Inflammatory macrophage treated with lipopolysaccharide for 1 hour (primary cell): Measurements from ENCODE around the gene RIPOR3.
A peak's percentile ranks its signal among the peaks of the same experiment; 100 is the strongest.
"Not testable (repeated sequence)": the region's sequence is repeated elsewhere in the genome, so short reads cannot be mapped to it uniquely, and the experiment has no call there.

Source experiments
- DNase-seq, 2 donors: peaks; one replicate each; pipeline ENCODE4 v3.0.0-alpha.2; 2020 to 2022

The RIPOR3 gene

DNA sequence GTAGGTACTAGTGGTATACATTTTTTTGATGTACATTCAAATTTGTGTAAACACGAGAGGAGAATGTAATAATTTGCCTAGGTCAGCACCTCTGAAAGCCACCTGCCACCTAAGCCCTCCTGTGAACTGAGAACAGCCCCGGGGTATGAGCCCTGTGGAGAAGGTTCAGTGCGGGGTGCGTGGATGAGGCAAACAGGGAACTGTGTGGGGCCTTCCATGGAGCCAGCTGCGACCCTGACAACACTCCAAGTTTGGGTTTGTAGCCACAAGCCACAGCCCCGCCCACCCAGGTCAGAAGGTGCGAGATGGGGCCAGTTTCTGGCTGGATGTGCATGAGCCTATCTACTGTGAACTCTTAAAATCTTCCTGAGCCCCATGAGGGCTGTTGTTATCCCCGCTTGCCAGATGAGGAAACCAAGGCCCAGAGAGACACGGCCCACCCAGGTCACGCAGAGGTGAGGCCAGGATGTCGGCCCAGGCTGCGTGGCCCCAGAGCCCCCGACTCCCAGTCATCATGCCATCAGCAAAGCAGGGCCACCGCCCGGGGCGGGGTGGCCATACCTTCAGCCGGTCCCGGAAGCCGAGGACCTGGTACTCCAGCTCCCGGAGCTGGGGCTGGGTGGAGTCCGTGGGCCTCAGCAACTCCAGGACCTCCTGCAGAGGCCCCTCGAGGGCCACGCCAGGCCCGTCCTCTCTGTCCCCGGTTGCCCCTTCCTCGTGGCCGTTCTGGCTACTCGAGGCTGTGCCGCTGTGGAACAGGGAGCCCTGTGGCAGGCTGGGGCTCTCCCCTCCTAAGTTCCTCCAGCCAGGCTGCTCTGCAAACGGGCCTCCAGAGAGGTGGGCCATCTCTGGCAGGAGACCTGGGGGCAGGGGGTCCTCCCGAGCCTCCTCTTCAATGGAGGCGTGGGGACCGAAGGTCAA lies 89.6 kb downstream of the RIPOR3 start:
- no peak for DNase-seq

DNA sequence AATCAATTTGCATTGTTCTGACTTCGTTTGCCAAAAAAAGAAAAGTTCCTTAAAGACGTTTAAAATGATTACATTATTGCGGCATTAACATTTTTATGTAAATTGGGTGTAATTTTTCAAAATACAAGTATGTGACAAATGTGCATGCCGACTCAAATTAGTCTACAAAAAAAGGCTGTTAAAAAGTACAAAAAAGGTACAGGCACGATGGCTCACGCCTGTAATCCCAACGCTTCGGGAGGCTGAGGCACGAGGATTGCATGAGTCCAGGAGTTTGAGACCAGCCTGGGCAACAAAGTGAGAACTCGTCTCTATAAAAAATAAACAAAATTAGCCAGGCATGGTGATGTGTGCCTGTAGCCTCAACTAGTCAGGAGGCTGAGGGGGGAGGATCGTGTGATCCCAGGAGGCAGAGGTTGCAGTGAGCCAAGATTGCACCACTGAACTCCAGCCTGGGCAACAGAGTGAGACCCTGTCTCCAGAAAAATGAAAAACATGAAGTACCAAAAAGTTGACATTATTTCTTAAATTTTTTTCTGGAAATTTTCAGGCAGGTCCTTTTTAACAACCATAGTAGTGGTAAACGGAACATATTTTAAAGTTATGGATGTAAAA lies 91.0 kb downstream of the RIPOR3 start:
- no peak for DNase-seq

DNA sequence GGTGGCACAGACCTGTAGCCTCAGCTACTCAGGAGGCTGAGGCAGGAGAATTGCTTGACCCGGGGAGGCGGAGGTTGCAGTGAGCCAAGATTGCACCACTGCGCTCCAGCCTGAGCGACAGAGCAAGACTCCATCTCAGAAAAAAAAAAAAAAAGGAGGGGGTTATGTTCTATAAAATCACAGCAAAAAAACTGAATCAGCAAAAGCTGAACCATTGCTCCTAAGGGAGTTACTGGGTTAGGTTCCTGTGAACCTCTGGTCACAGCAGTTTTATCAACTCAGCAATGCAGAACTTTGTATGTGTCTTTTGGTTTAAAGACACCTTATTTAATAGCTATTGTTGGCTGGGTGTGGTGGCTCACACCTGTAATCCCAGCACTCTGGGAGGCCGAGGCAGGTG lies 92.6 kb downstream of the RIPOR3 start:
- not testable (repeated sequence) for DNase-seq

DNA sequence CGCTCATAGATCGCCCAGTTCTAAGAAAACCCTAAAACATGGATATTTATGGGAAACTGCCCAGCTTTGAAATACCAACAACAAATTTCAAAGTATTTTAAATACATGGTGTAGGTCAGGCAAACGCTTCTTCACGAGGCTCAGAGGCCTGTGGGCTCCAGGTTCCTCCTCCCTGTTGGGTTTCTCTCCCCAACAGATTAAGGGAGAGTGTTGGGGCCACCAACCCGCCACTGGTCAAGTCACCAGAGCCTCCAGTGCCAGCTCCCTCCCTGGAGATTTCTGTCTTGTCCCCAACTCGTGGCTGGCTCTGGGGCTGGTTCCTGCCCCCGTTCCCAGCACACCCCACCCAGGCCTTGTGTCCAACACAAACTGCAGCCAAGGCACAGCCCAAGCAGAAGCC lies 93.3 kb downstream of the RIPOR3 start:
- DNase-seq: no peak

DNA sequence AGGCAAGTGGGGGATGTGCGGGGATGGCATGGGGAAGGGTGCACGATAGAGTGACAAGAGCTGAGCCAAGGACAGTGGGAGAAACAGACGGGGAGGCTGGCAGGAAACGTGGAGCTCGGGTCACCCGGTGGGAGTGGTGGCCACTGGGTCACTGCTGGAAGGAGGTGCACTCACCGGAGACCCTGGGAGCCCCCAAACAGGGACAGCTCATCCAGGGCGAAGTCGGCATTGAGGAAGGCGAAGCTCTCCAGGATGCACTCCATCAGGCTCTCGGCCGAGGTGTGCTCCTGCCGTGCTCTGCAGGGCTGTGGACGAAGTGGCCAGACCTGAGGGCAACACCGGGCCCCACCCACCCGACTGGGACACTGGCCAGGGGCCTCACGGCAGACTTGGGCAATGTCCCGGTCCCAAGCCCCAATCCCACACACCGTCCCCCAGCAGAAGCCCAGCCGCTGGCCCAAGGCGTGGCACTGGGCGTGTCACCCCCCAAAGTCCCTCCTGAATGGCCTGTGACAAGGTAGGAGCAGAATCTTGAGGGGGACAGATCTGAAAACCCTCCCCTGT lies 93.9 kb downstream of the RIPOR3 start:
- DNase-seq: no peak

DNA sequence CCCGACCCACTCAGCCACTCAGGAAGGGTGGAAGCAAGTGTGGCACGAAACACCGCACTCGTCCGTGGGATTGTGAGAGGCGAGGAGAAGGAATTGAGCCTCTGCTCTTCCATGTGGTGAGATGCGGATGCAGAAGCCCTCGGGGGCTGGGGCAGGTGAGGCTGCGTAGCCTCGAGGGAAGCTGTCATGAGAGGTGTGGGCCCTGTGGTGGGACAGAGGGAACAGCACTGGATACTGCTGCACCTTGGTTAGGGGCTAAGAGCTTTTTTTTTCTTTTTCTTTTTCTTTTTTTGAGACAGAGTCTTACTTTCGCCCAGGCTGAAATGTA lies 94.7 kb downstream of the RIPOR3 start:
- DNase-seq: no peak

DNA sequence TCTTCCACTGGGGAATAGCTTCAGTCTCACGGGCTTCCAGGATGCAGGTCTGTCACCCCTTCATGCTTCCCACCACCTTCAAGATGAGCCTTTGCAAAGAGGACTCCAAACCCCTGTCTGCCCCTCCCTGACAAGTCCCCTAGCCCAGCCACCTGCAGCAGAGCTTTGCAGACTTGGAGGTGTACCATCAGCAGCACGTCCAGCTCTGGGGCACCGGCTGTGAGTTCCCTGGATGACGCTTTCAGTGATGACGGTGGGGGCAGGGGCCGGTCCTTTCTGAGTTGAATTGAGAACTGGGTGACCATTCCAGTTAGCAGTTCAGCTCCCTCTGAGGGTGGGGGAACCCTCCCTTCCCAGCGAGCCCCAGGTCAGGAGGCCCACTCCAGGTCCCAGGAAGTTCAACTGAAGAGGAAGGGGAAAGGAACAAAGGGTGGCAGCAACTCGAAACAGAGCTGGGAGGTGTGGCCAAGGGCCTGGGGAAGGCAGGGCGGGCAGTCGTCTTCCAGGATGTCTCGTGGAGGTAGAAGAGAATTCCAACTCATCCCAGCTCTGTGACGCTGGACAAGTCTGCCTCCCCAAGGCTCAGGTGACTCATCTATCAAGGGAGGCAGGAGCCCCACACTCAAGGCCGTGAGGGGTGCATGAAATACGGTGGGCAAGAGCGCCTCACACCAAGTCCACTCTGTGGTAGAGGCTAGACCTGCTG lies 95.2 kb downstream of the RIPOR3 start:
- DNase-seq: no peak

DNA sequence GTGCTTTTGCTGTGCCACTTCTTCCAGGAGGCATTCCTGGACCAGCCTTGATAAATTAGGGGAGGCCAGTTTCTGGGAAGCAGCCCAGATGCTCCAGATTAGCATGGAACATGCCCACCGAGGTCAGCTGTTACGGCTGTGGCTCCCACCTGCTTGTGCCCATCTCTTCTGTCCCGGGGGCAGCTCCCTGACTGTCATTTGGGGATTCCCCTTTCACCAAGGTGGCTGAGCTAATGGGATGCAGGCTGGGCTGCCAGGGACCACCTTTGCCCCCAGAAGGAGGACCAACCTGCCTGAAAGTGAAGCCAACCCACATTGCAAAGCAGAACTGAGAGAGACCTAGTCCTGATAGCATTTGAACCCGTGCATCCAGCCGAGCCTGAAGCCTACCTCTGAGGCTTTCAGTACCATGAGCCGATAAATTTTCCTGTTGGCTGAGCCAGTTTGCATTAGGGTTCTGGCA lies 95.9 kb downstream of the RIPOR3 start:
- DNase-seq: no peak

DNA sequence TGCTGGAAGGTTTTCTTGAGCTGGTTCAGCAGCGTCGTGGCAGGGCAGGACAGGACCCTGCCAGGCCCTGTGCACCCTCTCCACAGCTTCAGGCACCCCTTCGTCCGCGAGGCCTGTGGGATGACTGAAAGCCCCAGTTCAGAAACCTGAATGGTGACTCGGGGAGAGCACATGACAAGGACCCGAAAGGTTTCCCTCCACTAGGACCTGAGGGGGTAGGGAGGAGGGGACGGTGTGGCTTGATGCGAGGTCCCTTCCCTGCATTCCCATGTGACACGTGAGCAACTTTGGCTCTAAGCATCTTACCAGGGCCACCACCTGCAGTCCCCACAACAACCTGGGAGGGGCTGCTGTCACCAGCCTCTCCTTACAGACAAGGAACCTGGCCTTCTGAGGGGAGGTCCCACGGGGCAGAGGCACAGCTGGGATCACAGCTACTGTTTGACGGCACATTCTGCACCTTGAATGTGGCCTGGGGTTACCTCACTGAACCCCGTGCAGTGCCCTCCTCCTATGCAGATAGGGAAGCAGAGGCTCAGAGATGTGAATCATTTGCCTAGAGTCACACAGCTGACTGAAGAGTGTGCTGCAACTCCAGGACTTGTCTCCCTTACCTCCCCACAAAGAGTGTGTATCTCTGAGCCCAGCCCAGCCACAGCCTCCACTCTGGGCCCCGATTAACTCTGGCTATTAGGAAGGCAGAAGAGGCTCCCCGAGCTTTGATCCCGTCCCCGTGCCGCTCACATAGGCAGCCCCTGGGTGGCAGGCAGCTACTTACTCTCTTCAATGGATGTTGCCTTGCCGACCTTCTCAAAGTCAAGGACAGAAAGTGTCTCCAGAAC lies 96.5 kb downstream of the RIPOR3 start:
- DNase-seq: no peak

DNA sequence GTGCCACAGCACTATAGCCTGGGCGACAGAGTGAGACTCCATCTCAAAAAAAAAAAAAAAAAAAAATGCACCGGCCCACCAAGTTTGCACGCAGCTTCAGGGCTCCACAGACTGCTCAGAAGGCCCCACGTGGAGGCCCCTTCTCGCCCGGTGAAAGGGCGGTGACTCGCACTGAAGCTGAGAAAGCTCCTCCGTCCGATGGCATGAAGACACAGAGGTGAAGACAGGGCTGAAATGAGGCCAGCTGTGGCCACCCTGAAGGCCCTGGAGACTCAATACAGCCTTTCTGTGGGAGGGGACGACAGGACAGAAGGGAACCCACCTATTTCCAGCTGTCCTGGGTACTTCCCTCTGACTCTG lies 97.1 kb downstream of the RIPOR3 start:
- DNase-seq: no peak

DNA sequence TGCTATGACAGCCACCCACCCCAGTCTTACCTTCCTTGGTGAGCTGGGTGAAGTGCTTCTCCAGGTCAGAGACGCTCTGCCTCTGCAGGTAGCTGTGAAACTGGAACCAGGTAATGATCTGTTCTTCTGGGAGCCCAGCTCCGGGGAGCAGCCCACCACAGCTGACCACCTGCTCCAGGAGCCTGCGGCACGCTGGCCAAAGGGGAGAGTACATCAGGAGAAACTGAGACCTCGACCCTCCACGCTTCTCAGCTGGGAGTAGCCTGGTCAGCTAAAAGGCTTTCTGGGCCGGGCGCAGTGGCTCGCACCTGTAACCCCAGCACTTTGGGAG lies 98.4 kb downstream of the RIPOR3 start:
- DNase-seq: no peak

DNA sequence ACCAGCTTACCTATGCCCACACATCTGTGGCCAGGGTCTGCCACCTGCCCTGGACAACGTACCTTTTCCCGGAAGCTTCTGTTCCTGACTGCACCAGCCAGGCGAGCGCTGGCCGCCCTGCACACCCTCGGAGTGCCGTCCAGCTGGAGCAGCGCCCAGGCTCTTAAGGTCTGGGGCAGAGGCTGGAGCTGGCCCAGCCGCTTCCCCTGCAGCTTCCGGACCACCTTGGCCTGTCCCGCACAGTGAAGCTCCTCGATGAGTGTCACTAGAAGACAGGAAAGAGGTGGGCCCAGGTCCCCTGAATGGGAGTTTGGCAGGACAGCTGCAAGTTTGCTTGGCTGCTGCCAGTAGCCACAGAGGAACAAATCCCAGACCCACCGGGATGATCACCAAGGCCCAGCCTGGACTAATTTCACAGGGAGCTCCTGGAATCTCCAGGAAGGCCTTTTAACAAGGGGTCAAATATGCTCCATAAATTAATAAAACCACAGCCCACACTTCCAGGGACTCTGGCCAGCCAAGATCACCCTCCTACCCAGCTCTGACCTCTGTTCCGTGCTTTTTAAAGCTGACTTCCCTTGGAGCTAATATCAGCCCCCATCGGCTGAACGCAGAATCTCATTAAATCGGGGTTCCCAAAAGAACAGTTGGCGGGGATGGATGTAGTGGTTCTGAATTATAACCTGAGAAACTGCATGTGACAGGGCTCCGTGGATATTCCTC lies 98.9 kb downstream of the RIPOR3 start:
- no peak for DNase-seq

DNA sequence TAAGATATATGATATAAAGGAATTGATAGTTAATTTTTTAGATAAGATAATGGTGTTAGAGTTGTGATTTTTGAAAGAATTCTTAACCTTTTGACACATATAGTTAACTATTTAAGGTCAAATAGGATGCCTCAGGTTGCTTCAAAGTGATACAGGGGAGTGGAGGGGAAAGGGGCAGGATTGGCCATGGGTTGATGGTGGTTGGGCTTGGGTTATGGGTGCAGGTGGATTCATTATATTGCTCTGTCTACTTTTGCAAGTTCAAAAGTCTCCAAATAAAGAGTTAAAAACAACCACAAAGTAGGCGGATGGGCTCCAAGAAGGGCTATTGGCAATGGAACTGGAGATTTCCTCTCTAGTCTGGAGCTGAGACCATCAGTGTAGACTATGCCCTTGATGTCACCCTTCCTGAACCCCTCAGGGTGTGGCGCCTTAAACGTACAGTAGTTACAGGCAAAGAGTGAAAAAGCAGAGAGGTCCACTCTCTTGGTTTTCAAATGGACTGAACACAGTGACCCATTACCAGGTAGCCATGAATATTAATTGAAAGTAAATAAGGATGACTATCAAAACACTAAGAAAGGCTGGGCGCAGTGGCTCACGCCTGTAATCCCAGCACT lies 100.0 kb downstream of the RIPOR3 start:
- DNase-seq: no peak

DNA sequence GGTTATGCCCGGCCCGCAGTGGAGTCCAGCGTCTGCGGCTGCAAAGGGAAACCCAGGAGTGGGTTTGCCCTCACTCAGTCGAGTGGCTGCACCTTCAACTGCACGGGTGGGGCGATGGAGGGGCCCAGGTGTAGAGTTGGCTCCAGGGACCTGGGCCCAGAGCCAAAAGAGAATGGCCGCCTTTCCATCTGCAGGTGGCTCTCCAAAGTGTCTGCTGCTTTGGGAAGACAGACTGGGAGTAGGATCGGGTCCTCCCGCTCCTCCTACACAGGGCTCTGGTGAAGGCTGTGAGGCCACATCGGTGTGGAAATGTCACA lies 101.0 kb downstream of the RIPOR3 start:
- no peak for DNase-seq

DNA sequence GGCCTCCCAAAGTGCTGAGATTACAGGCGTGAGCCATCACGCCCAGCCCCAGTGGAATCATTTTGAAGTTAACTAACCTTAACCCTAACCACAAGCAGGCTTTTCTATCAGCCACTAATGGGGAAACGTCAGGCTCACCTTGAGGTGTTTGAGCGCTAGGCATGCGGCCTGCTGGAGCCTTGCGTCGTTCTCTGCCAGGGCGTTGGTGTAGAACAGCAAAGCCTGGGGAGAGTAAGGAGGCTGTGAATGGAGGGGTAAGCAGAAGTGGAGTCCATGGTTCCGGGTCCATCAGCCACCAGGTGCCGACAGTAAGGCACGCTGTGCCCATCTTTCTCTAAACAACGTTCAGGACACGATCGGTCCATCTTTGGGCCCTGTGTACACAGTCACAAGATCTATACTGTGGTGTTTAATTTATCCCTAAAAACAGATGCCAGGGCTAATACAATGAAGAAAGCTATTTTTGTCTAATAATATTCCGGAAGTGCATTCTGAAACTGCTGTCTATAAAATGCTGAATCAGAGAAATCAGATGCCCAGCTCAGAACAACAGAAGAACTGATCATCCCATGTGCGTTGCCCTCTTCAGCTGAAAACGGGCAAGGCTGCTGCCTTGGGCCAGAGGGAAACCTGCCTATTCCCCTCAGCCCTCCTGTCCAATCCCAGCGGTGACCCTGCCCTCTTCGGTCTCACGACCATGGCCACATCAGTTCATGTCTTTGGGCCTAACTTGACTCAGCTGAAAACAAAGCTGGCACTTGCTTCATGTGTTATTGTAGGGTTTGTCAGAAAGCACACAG lies 101.6 kb downstream of the RIPOR3 start:
- no peak for DNase-seq

DNA sequence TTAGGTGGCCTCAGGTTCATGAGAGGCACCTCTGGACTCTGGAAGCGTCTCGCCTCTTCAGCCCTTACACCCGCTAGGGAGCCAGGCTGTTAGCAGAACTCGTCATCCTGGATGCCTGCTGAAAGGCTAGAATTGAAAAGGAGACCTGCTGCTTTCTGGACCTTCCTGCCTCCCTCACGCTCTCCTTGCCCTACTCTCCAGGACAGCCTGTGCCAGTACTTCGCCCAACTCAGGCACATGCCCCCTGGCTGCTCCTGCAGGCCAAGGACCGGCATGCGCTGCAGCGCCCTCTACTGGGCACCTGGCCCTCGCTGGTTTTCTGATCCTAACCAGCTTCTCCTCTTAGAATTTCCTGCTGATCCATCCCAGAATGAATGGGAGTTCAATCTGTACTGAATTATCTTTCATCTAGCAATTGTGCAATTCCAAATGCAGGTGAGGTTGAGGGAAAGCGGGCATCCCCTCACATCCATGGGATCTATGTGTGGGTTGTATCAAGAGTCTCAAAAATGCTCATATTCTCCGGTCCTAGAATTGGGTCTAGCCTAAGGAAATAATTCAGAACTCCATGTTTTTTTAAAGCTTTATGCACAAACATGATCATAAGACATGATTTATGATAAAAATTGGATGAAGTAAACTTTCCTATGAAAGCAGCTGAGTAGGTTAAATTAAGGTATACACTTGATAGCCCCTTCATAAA lies 103.2 kb downstream of the RIPOR3 start:
- peak in 1 of 2 donors; percentile 76 for DNase-seq

DNA sequence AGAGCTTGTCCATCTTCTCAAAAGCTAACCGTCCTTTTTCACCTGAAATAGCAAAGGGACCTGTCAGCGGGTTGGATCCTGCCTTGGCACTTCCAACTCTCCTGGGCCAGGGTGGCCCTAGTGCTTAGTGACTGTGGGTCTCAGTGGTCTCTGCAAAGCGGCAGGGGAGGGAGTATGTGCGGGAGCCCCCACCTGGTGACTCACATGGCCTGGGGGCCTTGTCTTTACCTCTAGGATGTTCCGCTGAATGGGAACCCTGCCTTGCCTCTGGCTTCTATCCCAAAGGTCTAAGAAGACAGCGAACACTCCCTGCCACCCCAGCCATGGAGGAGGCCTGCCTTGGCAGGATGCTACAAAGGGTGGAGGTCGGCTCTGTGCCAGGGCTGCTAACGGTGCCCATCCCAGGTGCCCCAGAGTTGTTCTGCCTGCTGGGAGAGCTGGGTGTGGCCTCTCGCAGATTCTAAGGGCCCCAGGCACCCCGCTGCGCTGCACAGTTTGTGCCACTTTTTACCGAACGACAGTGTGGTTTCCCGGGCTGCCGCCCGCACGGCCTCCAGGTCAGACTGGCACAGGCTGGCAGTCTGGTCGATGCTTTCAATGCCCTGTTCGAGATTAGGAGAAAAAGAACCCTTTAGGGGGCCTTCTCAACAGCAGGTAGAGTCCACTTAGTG lies 103.9 kb downstream of the RIPOR3 start:
- DNase-seq: no peak

DNA sequence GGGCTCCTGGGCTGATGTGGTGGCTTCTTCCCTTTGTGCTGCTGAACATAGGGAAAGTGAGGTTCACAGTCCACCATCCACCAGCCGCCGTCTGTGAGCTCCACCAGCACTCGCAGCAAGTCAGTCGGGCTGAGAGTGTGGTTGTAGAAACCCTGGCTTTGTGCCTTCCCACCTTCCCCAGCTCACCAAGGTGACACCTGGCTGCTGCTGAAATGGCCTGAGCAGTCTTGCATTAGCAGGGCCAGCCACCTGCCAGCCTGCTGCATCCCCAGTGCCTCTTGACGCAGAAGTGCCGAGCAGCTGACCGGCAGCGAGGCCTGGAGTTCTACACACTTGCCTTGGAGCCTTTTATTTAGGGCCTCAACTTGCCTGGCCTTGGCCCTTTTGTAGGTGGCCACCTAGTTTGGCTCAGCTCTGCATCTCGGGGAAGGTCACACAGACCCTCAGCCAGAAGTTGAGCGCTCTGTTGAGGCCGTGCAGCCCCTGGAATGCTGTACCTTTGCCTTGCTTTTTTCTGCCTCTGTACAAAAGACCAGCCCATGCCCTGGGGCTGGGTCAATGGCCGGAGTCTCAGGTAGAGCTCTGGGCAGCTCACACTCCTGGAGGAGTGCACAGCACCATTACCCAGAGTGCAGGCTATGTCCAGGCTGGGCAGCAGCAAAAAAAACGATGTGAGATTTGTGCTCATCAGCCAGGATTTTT lies 104.7 kb downstream of the RIPOR3 start:
- DNase-seq: no peak

DNA sequence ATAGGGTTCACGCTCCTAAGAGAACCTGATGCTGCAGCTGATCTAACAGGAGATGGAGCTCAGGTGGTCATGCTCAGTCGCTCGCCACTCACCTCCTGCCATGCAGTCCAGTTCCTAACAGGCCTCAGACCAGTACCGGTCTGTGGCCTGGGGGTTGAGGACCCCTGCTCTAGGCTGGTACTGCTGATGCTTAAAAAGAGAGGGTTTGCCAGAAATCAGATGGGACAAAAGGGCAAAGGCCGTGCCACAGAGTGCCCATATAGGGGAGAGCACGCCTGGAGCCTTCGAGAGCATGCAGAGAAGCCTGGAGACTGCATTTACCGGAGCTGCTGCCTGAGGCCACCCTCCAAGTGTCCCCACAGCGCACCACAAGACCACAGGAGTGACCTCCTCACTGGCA lies 105.7 kb downstream of the RIPOR3 start:
- DNase-seq: no peak
